Adipocyte (in vitro differentiated cells): Measurements from ENCODE around the gene CAPRIN2.

Experiments
- DNase-seq: peaks from one replicate; pipeline ENCODE4 v3.0.0-alpha.2; 2015; ENCODE audit warnings: low read depth
- H3K27me3 ChIP-seq: replicated peaks from 2 replicates; pipeline ENCODE4 v1.7.0; 2013; ENCODE audit warnings: mild to moderate bottlenecking, low read length, moderate library complexity; ENCODE audit not compliant: control insufficient read depth, insufficient read depth
- H3K36me3 ChIP-seq: 2 replicates; pipeline ENCODE4 v1.7.0; 2013; ENCODE audit warnings: low read length, mild to moderate bottlenecking, moderate library complexity; ENCODE audit not compliant: control insufficient read depth, insufficient read depth, severe bottlenecking
- H3K4me1 ChIP-seq: 2 replicates; pipeline ENCODE4 v1.7.0; 2013; ENCODE audit warnings: mild to moderate bottlenecking, low read length, moderate library complexity; ENCODE audit not compliant: control insufficient read depth, insufficient read depth
- H3K4me3 ChIP-seq: 2 replicates; pipeline ENCODE4 v1.7.0; 2013; ENCODE audit warnings: mild to moderate bottlenecking, low read length, moderate library complexity
- H3K9ac ChIP-seq: 2 replicates; pipeline ENCODE4 v1.7.0; 2013; ENCODE audit warnings: mild to moderate bottlenecking, low read length, moderate library complexity
- H3K9me3 ChIP-seq: 2 replicates; pipeline ENCODE4 v1.7.0; 2013; ENCODE audit warnings: mild to moderate bottlenecking, low read length, moderate library complexity; ENCODE audit not compliant: control insufficient read depth

Gene CAPRIN2

GRCh38 chr12:30756074-30756473 lies 1.3 kb upstream of the CAPRIN2 start:
- DNase-seq, result no peak
- H3K4me3 ChIP-seq, result no peak overlapping the region

GRCh38 chr12:30755395-30755762 lies 628 bp upstream of the CAPRIN2 start:
- peaks cover 18% of the 10 kb centered on the region for H3K4me1 ChIP-seq
- no peaks in the 10 kb centered on the region for H3K9me3 ChIP-seq
- DNase-seq, result no peak
- H3K4me3 ChIP-seq, result peak overlapping the region; percentile 99
- peak overlapping the region; percentile 94 for H3K9ac ChIP-seq
- H3K36me3 ChIP-seq, result peaks cover under 1% of the 10 kb centered on the region
- H3K27me3 ChIP-seq, result no peaks in the 10 kb centered on the region

More at GRCh38 chr12:30756074-30756473, 1.3 kb upstream of the CAPRIN2 start:
- Histone ChIP-seq H3K36me3 (peaks cover 3% of the 10 kb centered on the region), H3K9ac (no peak overlapping the region), H3K4me1 (peaks cover 18% of the 10 kb centered on the region), H3K9me3 (no peaks in the 10 kb centered on the region), H3K27me3 (no peaks in the 10 kb centered on the region)

GRCh38 chr12:30754383-30754749 lies 385 bp downstream of the CAPRIN2 start:
- DNase-seq, result no peak
- H3K4me1 ChIP-seq, result peaks cover 18% of the 10 kb centered on the region
- H3K36me3 ChIP-seq, result no peaks in the 10 kb centered on the region
- peak overlapping the region; percentile 89 for H3K9ac ChIP-seq
- H3K4me3 ChIP-seq, result peak overlapping the region; percentile 99
- H3K27me3 ChIP-seq, result no peaks in the 10 kb centered on the region
- no peaks in the 10 kb centered on the region for H3K9me3 ChIP-seq

- no peaks in the 10 kb centered on the region for H3K36me3 ChIP-seq
- no peaks in the 10 kb centered on the region for H3K9me3 ChIP-seq
- peak overlapping the region; percentile 89 for H3K9ac ChIP-seq
- DNase-seq, result peak; percentile 49
- peaks cover 18% of the 10 kb centered on the region for H3K4me1 ChIP-seq
- no peaks in the 10 kb centered on the region for H3K27me3 ChIP-seq
- peak overlapping the region; percentile 99 for H3K4me3 ChIP-seq
Measured at GRCh38 chr12:30753751-30754382, 884 bp downstream of the CAPRIN2 start.

- Histone ChIP-seq H3K9me3 (no peaks in the 10 kb centered on the region), H3K9ac (no peak overlapping the region), H3K4me3 (peak overlapping the region; percentile 99), H3K4me1 (peaks cover 18% of the 10 kb centered on the region), H3K36me3 (no peaks in the 10 kb centered on the region), H3K27me3 (no peaks in the 10 kb centered on the region)
- DNase-seq, result peak; percentile 37
Measured at GRCh38 chr12:30753233-30753632, 1.5 kb downstream of the CAPRIN2 start.

- no peaks in the 10 kb centered on the region for H3K27me3 ChIP-seq
- no peaks in the 10 kb centered on the region for H3K36me3 ChIP-seq
- no peak for DNase-seq
- H3K4me3 ChIP-seq, result no peak overlapping the region
- no peaks in the 10 kb centered on the region for H3K9me3 ChIP-seq
- H3K4me1 ChIP-seq, result peaks cover 18% of the 10 kb centered on the region
- no peak overlapping the region for H3K9ac ChIP-seq
Measured at GRCh38 chr12:30752255-30752654, 2.5 kb downstream of the CAPRIN2 start.

- H3K4me1 ChIP-seq, result peaks cover under 1% of the 10 kb centered on the region
- no peaks in the 10 kb centered on the region for H3K9me3 ChIP-seq
- peaks cover 8% of the 10 kb centered on the region for H3K36me3 ChIP-seq
- DNase-seq, result no peak
- no peak overlapping the region for H3K9ac ChIP-seq
- no peak overlapping the region for H3K4me3 ChIP-seq
- no peaks in the 10 kb centered on the region for H3K27me3 ChIP-seq
Measured at GRCh38 chr12:30748147-30748546, 6.6 kb downstream of the CAPRIN2 start.

GRCh38 chr12:30746190-30746589 lies 8.6 kb downstream of the CAPRIN2 start:
- no peaks in the 10 kb centered on the region for H3K4me1 ChIP-seq
- H3K9me3 ChIP-seq, result no peaks in the 10 kb centered on the region
- H3K36me3 ChIP-seq, result peaks cover 13% of the 10 kb centered on the region
- no peak overlapping the region for H3K9ac ChIP-seq
- no peaks in the 10 kb centered on the region for H3K27me3 ChIP-seq
- no peak overlapping the region for H3K4me3 ChIP-seq
- no peak for DNase-seq

- Histone ChIP-seq H3K4me3 (no peak overlapping the region), H3K27me3 (no peaks in the 10 kb centered on the region), H3K9me3 (no peaks in the 10 kb centered on the region), H3K36me3 (peaks cover 17% of the 10 kb centered on the region), H3K9ac (no peak overlapping the region), H3K4me1 (no peaks in the 10 kb centered on the region)
- no peak for DNase-seq
Measured at GRCh38 chr12:30744321-30744720, 10.4 kb downstream of the CAPRIN2 start.

- H3K4me1 ChIP-seq, result no peaks in the 10 kb centered on the region
- no peak for DNase-seq
- H3K9me3 ChIP-seq, result no peaks in the 10 kb centered on the region
- H3K4me3 ChIP-seq, result no peak overlapping the region
- peaks cover 16% of the 10 kb centered on the region for H3K36me3 ChIP-seq
- no peaks in the 10 kb centered on the region for H3K27me3 ChIP-seq
- no peak overlapping the region for H3K9ac ChIP-seq
Measured at GRCh38 chr12:30740274-30740673, 14.5 kb downstream of the CAPRIN2 start.

GRCh38 chr12:30739020-30739419 lies 15.7 kb downstream of the CAPRIN2 start:
- H3K27me3 ChIP-seq, result no peaks in the 10 kb centered on the region
- H3K4me1 ChIP-seq, result no peaks in the 10 kb centered on the region
- H3K9ac ChIP-seq, result no peak overlapping the region
- no peak for DNase-seq
- H3K9me3 ChIP-seq, result no peaks in the 10 kb centered on the region
- H3K36me3 ChIP-seq, result peaks cover 22% of the 10 kb centered on the region
- no peak overlapping the region for H3K4me3 ChIP-seq
